HG03064 (cell line): Measurements from ENCODE around the gene ISM1.

Experiments
- ATAC-seq: cut with Tn5 transposase; IDR thresholded peaks from one replicate; pipeline ENCODE4 v1.9.1; 2021; ENCODE audit warnings: low read depth; ENCODE audit not compliant: unreplicated experiment

Gene ISM1

DNA sequence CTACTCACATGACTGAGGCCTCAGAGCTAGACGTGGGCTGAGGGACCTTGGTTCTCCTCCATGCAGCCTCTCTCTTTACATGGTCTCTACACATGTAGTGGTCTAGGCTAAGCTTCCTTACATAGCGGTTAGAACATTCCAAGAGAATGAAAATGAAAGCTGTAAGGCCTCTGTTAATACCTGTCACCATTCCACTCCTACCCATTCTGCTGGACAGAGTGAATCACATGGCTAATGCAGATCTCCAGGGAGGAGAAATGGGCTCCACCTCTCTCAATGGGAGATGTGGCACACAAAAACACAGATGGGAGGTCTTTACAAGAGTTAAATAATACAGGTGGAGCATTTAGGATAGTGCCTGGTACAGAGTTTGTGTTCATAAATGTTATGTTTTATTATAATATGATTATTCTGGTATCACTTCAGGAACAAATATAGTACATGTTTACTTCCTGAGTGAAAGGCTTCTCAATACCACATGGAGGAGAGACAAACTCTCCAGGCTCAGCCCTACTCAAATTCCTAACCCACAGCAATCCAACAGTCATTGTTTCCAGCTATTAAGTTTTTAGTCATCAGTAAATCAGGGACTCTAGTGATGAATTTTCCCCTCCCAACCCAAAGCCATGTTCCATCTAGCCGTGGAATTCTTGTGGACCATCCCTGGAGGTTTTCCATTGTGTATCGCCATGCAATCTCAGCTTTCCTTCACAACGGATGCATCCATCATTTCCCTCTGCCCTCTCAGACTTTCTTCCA is 57.9 kb downstream of the ISM1 start:
- no peak for ATAC-seq

DNA sequence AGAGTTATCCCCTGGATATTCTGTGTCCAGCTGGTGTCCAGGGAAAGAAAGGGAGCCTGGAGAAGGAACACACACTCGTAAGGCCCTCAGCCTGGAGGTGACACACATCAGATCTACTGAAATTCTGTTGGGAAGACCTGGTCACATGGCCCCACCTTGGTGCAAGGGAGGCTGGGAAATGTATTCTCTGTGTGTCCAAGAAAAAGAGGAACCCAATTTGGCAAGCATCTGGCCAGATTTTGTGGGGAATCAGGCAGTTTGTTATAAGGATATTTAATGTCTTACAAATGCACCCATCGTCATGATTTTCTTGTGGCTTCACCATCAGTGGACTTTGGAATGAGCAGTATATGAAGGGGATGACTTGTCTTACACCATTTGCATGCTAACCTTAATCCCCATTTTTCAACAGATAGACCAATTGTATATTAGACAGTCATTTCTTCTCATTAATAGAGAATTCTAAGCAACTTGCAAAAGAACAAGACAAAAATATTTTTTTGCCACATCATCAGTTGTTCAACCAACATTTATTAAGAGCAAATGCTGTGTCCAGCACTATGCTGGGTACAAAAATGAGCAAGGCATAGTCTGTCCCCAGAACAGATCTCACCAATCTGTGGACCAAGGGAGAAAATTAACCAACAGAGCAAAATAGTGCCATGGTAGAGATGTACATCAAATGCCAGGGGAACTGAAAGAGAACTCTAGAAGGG is 59.7 kb downstream of the ISM1 start:
- ATAC-seq, result no peak

DNA sequence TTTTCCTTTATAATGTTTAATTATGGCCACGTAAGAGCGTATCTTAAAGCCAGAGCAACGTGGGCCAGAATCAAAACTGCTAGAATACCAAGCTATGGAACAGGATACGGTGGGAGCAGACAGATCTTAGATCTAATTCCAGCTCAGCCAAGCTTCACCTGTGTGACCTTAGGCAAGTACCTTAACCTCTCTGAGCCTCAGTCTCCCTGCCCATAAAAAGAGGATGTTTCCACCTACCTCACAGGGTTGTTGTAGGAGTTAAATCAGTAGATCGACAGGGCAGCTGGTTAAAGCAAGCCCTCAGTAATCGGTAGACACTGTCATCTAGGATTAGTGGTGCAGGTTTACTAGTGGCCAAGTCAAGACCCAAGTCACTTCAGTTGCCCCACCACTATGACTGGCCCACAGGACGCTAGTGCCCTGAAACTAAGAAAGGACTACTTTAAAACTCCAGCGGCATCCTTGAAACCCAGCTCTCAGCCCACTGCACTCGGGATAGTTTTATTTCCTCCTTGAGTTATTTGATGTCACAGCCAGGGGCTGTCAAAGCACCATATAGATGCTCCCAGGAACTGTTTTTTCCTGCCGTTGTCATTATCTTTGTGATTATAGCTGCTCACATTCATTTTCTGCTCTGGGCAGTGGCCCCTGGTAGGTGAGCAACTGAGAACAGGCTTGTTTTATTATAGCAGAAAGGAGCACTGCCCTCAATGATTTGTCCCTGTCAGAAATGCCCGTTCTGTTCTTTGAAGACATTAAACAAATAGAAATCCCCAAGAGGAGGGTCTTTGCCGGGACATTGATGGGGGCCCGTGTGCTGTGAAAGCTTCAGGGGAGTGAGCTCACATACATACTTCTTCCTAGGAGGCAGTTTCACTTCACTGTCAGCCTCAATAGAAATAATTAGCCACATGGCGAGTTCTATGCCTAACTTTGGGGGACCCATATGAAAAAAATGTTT is 63.1 kb downstream of the ISM1 start:
- ATAC-seq, result no peak

DNA sequence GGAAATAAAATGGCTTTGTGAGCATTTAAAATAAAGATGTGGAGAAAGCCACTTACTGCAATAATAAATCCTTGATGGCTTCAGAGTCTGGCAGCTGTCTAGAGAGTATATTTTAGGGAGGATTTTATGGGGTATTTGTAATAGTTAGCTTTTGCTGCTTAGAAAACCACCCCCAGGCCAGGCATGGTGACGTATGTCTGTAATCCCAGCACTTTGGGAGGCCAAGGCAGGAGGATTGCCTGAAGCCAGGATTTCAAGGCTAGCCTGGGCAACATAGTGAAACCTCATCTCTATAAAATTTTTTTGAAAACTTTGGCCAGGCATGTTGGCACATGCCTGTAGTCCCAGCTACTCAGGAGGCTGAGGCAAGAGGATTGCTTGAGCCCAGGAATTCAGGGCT is 63.8 kb downstream of the ISM1 start:
- ATAC-seq, result no peak

DNA sequence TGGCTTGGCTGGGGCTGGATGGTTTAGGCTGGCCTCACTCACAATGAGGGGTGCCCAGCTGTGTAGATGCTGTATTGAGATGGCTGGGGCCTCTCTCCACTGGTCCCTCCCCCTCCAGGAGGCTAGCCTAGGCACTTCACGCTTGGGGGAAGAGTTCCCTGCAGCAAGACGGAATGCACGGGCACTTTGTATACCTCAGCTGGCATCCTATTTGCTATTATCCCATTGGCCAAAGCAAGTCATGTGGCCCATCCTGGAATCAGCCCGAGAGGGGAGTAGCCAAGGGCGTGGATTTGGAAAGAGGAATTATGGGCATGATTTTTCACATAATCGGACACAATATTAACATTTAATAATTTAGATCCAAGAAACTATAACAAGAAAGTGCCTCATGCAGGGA is 64.3 kb downstream of the ISM1 start:
- ATAC-seq, result no peak

DNA sequence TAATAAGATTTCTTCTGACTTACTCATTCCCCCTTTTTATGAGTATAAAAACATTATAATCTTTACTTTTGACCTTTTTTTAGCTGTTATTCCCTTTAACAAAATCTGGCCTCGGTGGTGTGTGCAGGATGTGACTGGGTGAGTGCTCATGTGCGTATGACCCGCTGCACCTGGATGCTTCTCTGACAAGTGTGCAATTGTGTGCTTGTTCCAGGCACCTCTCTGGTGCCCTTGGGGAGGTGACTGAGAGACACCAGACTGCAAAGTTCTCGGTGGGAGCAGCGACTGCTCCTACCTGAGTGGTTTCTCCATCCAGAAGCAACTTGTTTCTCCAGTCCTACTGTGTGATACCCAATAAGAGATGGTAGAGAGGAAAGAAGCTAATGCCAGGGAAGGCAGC is 65.0 kb downstream of the ISM1 start:
- ATAC-seq, result no peak

DNA sequence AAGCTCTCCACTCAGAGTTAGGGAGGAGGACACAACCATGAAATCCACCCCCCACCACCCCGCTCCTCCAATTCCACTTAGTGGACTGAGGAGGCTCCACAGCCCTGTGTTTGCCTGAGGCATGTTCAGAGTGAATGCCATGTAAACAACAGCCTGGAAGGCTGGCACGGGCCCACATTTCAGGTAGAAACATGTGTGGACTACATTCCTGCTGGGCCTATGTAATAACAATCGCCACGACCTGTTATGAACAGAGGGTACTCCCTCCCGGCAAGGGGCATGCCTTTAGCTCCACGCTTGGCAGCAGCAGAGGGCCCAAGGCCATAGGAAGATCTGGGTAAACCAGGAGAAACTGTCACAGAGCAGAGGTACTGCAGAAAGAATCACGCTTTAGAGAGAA is 65.5 kb downstream of the ISM1 start:
- ATAC-seq, result no peak

DNA sequence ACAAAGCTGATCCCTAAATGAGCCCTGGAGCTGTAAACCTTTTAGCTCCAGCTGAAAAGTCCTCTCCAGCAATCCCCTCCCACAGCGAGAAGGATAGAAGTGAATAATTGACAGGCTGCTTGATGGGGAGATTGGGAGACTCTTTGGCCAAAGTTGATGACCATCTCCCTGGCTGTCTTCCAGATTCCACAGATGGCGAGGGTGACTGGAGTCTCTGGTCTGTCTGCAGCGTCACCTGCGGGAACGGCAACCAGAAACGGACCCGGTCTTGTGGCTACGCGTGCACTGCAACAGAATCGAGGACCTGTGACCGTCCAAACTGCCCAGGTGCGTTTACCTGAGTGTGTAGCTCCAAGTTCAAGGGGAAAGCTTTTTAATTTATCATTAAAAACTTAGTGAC is 67.3 kb downstream of the ISM1 start:
- no peak for ATAC-seq

DNA sequence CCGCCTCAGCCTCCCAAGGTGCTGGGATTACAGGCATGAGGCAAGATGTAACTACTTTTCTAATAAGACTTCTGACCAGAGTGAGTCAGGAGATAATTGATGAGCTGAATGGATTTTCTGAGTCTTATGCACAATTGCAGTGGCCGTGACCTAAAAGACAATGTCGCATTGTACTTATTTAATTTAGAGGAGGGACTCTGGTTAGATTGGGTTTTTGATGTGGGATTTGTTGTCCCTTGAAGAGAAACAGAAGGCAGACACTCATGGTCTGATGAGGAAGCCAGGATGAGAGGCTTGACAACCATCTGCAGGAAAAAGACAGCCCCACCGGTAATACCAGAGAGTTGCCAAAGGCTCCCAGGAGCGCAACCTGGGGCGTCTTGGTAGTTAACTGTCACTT is 68.0 kb downstream of the ISM1 start:
- ATAC-seq, result no peak

DNA sequence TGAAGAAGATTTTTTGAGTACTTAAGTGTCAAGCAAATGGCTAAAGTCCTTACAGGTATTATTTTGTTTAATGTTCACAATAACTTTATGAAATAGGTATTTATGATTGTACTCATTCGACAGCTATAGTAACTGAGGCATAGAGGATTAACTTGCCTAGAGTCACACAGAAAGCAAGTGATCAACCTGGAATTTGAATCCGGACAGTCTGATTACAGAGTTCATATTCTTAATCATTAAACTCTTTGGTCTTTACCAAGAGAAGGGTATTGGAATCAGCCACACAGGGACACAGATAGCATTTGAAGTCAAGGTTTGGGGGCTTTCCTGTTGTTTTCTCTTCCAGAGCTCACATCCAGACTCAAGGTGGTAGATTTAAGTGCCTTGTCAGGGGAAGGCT is 69.7 kb downstream of the ISM1 start:
- no peak for ATAC-seq

DNA sequence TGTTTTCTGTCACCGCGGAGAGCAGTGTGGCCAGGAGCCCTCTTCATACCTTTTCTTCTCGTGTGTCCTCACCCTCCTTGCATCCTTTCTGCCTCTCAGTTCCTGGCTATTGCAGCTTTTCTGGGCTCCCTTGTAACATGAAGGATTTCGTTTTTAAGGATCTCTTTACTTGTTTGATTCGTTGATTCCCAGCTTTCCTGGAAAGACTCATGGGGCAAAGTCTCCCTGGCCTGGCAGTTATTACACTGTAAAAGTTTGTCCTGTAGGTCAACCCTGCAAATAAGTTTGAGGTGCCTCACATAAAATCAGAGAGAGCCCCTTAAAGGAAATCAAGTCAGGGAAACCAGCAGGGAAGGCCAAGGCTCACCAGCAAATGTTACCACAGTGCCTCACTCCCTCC is 70.1 kb downstream of the ISM1 start:
- ATAC-seq, result no peak

DNA sequence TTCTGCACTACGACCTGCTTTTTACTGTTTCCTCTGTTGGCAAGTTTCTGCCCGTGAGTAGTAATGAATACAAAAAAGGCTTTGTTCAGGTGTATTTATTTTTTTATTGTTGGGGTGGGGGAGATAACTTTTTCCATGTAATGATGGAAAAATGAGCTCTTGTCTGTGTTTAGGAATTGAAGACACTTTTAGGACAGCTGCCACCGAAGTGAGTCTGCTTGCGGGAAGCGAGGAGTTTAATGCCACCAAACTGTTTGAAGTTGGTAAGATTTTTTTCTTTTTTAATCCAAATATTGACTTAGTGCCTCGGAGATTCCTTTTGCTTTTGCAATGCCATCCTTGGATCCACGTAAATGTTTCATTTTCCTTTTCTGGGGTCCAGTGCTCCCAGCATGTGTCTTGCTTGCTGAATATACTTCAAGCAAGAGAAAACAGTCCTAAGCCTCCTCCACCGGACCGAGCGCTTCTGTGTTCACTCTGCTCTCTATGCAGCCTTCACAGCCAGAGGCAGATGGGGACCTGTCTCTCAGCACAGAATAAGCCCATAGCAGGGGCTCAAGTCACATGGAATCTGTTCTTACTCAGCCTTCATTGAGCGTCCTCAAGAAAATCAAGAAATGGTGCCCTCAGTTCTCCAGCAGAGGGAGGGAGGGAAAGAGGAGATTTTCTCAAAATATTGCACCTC is 71.3 kb downstream of the ISM1 start:
- no peak for ATAC-seq

DNA sequence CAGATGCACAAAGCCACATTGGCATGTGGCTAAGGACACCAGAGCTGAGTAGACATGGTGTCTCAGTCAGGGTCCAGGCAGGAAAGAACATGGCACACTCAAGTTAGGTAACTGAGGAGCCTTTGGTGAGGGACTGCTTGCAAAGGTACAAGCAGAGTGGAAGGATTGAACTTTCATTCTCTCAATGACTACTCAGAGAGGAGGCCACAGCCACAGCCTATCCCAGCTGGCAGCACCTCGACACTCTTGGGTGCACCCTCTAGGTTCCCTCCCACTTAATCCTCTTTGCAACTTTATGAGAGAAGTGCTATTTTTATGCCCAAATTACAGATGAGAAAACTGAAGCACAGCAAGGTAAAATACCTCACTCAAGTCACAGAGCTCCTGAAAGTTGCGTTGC is 73.4 kb downstream of the ISM1 start:
- ATAC-seq, result no peak

DNA sequence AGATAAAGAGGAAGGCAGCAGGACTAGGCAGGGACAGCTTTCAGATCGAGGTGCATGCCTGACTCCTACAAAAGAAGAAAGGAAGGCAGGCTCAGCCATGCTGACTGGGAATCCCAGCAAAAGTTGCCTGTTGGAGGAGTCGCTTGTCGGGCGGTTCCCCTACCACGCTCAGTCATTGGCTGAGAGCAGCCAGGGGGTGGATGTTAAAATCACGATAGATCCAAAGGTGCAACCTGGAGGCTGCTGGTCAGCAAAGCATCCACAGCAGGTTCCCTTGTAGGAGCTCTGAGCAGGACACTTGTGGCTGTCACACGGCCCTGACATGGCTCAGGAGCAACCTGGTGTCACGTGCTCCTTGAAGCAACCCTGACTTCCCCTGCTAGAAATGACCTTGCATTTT is 74.6 kb downstream of the ISM1 start:
- ATAC-seq, result no peak

DNA sequence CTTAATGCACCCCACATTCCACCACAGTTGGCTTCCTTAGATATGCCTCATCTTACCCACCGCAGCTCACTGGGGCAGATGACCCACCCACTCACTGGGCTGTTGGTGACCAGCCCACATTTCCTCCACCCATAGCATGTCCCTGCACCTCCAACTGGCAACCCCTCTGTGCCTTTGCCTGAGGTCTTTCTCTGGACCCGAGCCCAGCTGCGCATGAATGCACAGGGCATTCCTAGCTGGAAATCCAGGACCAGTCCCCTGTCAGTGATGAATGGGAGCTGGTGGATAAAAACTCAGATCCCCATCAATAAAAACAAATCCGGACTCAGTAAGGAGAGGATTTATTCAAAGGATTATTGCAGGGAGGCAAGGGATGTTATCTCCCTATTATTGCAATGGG is 75.0 kb downstream of the ISM1 start:
- ATAC-seq, result no peak

DNA sequence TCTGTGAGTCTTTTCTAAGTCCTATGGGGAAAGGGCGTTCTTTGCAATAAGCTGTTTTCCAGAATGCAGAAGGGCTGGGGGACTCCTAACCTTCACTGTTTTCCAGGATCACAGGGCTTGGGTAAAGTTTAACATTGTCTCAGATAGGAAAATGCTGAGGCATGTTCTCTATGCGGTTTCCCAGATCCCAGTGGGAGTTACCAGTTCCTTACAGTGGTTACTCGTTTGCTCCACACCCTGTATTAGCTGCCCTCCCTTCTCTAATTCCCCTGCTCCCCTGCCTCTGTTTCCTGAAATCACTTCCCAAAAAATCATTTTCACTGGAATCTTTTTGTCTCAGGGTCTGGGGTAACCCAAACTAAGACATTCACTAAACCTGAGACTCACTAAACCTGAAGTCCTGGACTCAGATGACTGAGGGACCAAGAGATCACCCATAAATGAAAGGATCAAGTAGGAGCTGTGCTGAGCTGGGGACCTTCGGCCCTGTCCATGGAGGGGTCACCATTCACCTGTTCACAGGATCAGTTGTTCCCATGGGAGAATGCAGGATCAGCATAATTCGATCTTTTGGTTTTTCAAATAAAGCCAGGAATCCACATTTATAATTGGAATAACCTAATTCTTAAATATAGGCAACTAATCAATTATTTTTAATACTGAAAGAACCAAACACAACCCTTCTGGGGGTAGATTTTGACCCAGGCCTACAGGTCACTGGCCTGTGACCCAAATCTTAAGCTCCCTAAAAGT is 76.2 kb downstream of the ISM1 start:
- no peak for ATAC-seq

DNA sequence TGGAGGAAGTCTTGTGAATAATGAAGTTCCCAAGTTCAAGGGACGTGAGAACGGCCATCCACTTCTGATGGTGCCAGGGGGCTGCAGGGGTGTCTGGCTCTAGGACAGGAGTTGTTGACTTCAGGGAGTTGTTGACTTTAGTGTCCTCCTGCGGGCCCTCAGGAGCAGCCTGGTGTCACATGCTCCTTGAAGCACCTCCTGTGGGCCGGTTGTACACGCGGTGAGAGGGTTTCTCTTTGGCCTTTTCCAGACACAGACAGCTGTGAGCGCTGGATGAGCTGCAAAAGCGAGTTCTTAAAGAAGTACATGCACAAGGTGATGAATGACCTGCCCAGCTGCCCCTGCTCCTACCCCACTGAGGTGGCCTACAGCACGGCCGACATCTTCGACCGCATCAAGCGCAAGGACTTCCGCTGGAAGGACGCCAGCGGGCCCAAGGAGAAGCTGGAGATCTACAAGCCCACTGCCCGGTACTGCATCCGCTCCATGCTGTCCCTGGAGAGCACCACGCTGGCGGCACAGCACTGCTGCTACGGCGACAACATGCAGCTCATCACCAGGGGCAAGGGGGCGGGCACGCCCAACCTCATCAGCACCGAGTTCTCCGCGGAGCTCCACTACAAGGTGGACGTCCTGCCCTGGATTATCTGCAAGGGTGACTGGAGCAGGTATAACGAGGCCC is 77.8 kb downstream of the ISM1 start:
- ATAC-seq, result no peak

DNA sequence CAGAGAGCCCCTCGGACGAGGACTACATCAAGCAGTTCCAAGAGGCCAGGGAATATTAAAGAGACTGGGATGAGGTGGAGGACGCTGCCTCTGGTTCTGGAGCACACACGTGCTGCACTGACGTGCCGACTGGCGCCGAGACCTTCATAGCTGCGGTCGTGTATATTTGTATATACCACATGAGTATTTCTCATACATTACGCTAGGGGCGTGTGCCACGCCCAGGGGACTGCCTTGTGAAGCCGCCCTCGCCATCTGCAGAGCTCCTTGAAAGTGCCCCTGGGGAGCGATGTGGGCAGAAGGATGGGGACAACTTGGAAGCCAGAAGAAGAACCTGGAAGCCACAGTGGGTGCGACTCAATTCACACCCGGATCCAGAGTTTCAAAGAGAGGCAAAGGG is 78.3 kb downstream of the ISM1 start:
- no peak for ATAC-seq

DNA sequence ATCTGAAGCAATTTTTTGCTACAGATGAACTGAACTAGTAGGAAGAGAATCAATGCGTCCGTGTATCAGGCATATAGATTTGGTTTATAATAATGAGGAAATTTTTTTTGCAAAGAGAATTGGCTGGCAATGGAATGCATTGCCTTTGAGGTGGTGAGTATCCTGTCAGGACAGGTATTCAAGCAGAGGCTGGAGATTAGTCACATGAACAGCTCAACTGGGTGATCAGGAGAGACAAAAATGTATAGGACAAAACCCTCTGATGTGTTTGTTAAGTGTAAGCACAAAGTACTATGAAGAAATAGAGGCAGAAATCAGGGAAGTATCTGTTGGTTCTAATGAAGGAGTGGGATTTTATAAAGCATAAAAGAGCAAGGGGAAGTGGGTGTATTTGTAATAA is 80.5 kb downstream of the ISM1 start:
- no peak for ATAC-seq
